KMS-11 (cell line): ENCODE measurements around the gene PLEKHN1.
"Not testable (repeated sequence)": the region's sequence is repeated elsewhere in the genome, so short reads cannot be mapped to it uniquely, and the experiment has no call there.

Experiments
- H2AFZ ChIP-seq: fragments of 200-600 bp; sonication (generic); 2 replicates; pipeline ENCODE4 v1.6.1; 2016; ENCODE audit warnings: antibody characterized with exemption, mixed run types, low read depth
- H3K27ac ChIP-seq: fragments of 200-600 bp; sonication (generic); 2 replicates; pipeline ENCODE4 v1.6.1; 2016; ENCODE audit warnings: mild to moderate bottlenecking, mixed run types
- H3K27me3 ChIP-seq: fragments of 200-600 bp; sonication (generic); 2 replicates; pipeline ENCODE4 v1.6.1; 2017; ENCODE audit warnings: mild to moderate bottlenecking, low read depth, mixed run types, moderate library complexity; ENCODE audit not compliant: insufficient read depth
- H3K36me3 ChIP-seq: fragments of 200-600 bp; sonication (generic); 2 replicates; pipeline ENCODE4 v1.6.1; 2017; ENCODE audit warnings: mild to moderate bottlenecking, mixed run types; ENCODE audit not compliant: insufficient read depth
- H3K4me1 ChIP-seq: fragments of 200-600 bp; sonication (generic); 2 replicates; pipeline ENCODE4 v1.6.1; 2016; ENCODE audit warnings: mild to moderate bottlenecking, low read depth, mixed run types; ENCODE audit not compliant: poor library complexity, severe bottlenecking
- H3K4me2 ChIP-seq: fragments of 200-600 bp; sonication (generic); 2 replicates; pipeline ENCODE4 v1.7.0; 2016; ENCODE audit warnings: mild to moderate bottlenecking, mixed run types
- H3K4me3 ChIP-seq: fragments of 200-600 bp; sonication (generic); IDR thresholded peaks from 2 replicates; pipeline ENCODE4 v1.6.1; 2017; ENCODE audit warnings: low read depth, low read length, mixed read lengths; ENCODE audit not compliant: insufficient read depth
- H3K79me2 ChIP-seq: fragments of 200-600 bp; sonication (generic); 2 replicates; pipeline ENCODE4 v1.6.1; 2016; ENCODE audit warnings: low read depth, mixed run types; ENCODE audit not compliant: insufficient read depth
- H3K9ac ChIP-seq: fragments of 200-600 bp; sonication (generic); 2 replicates; pipeline ENCODE4 v1.6.1; 2016; ENCODE audit warnings: mild to moderate bottlenecking, mixed run types
- H4K20me1 ChIP-seq: fragments of 200-600 bp; sonication (generic); 2 replicates; pipeline ENCODE4 v1.6.1; 2016; ENCODE audit warnings: mild to moderate bottlenecking, mixed run types; ENCODE audit not compliant: insufficient read depth
- CTCF ChIP-seq: fragments of 200-600 bp; sonication (generic); conservative IDR thresholded peaks from 2 replicates; pipeline ENCODE4 v1.6.1; 2017; ENCODE audit warnings: low read depth, mild to moderate bottlenecking, antibody characterized with exemption, low read length, moderate library complexity, mixed read lengths

Gene PLEKHN1

GRCh38 chr1:984476-984814 lies 18.2 kb downstream of the PLEKHN1 start:
- Histone ChIP-seq H3K4me1 (peaks cover 8% of the 10 kb centered on the region), H3K36me3 (no peaks in the 10 kb centered on the region), H3K4me2 (no peak overlapping the region), H3K27me3 (peaks cover 96% of the 10 kb centered on the region), H3K79me2 (no peaks in the 10 kb centered on the region), H4K20me1 (no peaks in the 10 kb centered on the region), H3K27ac (no peak overlapping the region), H3K4me3 (no peak overlapping the region), H2AFZ (no peak overlapping the region), H3K9ac (no peak overlapping the region)
- peak; percentile 38 for TF ChIP-seq CTCF

- Histone ChIP-seq H3K9ac (no peak overlapping the region), H4K20me1 (no peaks in the 10 kb centered on the region), H3K27ac (no peak overlapping the region), H3K27me3 (peaks cover 96% of the 10 kb centered on the region), H3K4me1 (peaks cover 8% of the 10 kb centered on the region), H2AFZ (no peak overlapping the region), H3K79me2 (no peaks in the 10 kb centered on the region), H3K4me3 (no peak overlapping the region), H3K36me3 (no peaks in the 10 kb centered on the region), H3K4me2 (no peak overlapping the region)
- no peak for TF ChIP-seq CTCF
Observed at GRCh38 chr1:985126-985525, 18.8 kb downstream of the PLEKHN1 start.

- H3K27me3 ChIP-seq = peaks cover 94% of the 10 kb centered on the region
- not testable (repeated sequence) for H3K9ac ChIP-seq, H3K79me2 ChIP-seq, H3K27ac ChIP-seq, H2AFZ ChIP-seq, H3K4me2 ChIP-seq, H3K4me1 ChIP-seq, H4K20me1 ChIP-seq, H3K36me3 ChIP-seq, H3K4me3 ChIP-seq
Observed at GRCh38 chr1:988061-988460, 21.8 kb downstream of the PLEKHN1 start.

DNA sequence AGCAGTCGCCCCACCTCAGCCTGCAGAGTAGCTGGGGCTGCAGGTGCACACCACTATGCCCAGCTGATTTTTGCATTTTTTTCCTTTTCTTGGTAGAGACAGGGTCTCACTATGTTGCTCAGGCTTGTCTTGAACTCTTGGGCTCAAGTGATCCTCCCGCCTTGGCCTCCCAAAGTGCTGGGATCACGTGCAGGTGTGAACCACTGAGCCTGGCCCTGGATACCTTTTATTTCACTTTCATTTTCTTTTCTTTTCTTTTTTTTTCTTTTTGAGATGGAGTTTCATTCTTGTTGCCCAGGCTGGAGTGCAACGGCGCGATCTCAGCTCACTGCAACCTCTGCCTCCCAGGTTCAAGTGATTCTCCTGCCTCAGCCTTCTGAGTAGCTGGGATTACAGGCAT lies 25.0 kb downstream of the PLEKHN1 start:
- H3K4me2 ChIP-seq, H3K4me1 ChIP-seq, H3K9ac ChIP-seq, H3K36me3 ChIP-seq, H3K27ac ChIP-seq, H4K20me1 ChIP-seq, H2AFZ ChIP-seq, H3K79me2 ChIP-seq, H3K4me3 ChIP-seq: not testable (repeated sequence)
- H3K27me3 ChIP-seq = peaks cover 97% of the 10 kb centered on the region

GRCh38 chr1:991895-992294 lies 25.6 kb downstream of the PLEKHN1 start:
- H3K27ac ChIP-seq = no peak overlapping the region
- no peak for TF ChIP-seq CTCF
- no peak overlapping the region for H3K4me3 ChIP-seq
- H4K20me1 ChIP-seq = no peaks in the 10 kb centered on the region
- H3K9ac ChIP-seq = no peak overlapping the region
- H3K4me1 ChIP-seq = peaks cover 4% of the 10 kb centered on the region
- H2AFZ ChIP-seq = no peak overlapping the region
- no peaks in the 10 kb centered on the region for H3K36me3 ChIP-seq
- no peaks in the 10 kb centered on the region for H3K79me2 ChIP-seq
- no peak overlapping the region for H3K4me2 ChIP-seq
- peaks cover 95% of the 10 kb centered on the region for H3K27me3 ChIP-seq

- H3K27me3 ChIP-seq = peaks cover 95% of the 10 kb centered on the region
- H3K4me2 ChIP-seq = no peak overlapping the region
Observed at GRCh38 chr1:992362-992761, 26.1 kb downstream of the PLEKHN1 start.

More at GRCh38 chr1:992362-992761, 26.1 kb downstream of the PLEKHN1 start:
- Histone ChIP-seq H3K79me2 (no peaks in the 10 kb centered on the region), H3K4me1 (peaks cover 4% of the 10 kb centered on the region), H3K27ac (no peak overlapping the region), H4K20me1 (no peaks in the 10 kb centered on the region), H2AFZ (no peak overlapping the region), H3K36me3 (no peaks in the 10 kb centered on the region), H3K9ac (no peak overlapping the region), H3K4me3 (no peak overlapping the region)
- no peak for TF ChIP-seq CTCF
